GM12891 (cell line): ENCODE measurements around the gene TMLHE.

Experiments used
- POLR2A ChIP-seq: IDR thresholded peaks from 2 replicates; pipeline ENCODE4 v1.6.1; 2011; ENCODE audit warnings: low read depth, low read length, control low read depth
- POLR2AphosphoS5 ChIP-seq: IDR thresholded peaks from 2 replicates; pipeline ENCODE4 v1.6.1; 2011; ENCODE audit warnings: low read depth, low read length, control low read depth

DNA sequence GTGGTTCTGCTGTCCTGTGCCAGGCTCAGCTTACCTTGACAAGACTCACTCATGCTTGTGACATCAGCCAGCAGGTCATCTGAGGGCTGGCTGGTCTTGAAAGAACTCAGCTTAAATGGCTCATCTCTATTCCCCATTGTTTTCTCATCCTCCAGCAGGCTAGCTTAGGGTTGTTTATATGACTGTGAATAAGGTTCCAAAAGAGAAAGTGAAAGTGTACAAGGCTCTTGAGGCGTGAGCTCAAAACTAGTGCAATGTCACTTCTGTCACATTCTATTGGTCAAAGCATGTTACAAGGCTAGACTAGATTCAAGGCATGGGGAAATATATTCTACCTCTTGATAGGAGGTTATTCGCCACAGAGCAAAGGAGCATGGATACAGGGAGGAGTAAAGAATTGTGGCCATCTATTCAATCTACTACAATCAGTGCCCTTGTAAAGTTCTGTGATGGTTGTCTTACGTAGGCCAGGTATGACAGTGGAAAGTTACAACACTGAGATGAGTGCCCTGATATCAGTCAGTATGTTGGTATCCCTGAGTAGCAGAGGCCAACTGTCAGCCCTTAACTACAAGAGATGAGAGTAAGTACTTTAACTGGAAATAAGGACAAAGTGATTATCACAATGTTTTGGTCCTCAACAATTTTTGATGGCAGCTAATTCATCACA, 19.8 kb upstream of the TMLHE start:
- TF ChIP-seq POLR2AphosphoS5, result no peak
- TF ChIP-seq POLR2A, result no peak
